ENCODE results near the gene TIE1. TPM values are rescaled to one million over a fixed set of nuclear protein-coding genes. Genes with fewer than 3 reads are reported as not detected.

TIE1 gene
- total RNA-seq, 4 donors from 2014 or later: 11.4 to 49.3 (median 30.2) TPM

DNA sequence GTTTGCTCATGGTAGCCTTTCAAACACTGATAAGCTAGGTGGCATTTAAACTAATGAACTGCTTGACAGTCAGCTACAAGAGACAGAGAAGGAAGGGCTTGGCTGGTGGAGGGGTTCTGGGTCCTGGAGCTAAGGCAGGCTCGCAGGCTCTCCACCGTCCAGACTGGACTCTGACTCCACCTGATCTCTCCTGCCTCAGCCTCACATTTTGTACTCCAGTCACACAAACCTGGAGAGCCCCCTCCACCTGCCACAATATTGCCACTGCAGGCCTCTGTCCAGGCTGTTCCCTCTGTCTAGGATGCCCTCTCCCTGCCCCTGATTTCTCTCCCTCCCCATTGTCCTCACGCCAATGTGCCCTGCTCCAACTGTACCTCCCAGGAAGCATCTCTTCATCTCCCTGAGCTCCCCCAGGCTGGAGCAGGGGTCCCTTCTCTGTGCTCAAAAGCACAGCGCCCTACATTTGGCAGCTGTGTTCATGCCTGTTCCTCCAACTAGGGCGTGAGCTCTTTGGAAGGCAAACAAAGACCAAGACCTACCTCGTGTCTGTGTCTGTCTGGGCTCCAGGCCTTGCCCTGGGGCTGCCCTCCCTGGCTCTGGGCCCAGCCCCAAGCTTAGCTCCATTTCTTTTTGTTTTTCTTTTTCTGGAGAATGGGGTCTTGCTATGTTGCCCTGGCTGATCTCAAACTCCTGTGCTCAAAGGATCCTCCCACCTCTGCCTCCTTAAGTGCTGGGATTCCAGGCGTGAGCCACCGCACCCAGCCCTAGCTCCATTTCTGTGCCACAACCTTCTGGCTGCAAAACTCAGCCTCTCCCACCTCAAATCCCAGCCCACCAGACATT lies 2.9 kb downstream of the TIE1 start:
- Histone ChIP-seq H3K9me3 (no peaks in the 10 kb centered on the region), H3K27ac (peak overlapping the region in 1 of 4 donors; percentile 13), H3K4me3 (peak overlapping the region in 1 of 2 donors; percentile 37), H3K4me1 (peaks cover 0 to 38% (median 0%) of the 10 kb centered on the region in 3 donors), H3K36me3 (no peaks in the 10 kb centered on the region), H3K27me3 (no peaks in the 10 kb centered on the region)
- ATAC-seq: no peak
- TF ChIP-seq POLR2A (IDR thresholded peaks at IDR 0.05): no peak
- no peak for TF ChIP-seq EP300 (IDR thresholded peaks at IDR 0.05)
- TF ChIP-seq, protein P1, sequence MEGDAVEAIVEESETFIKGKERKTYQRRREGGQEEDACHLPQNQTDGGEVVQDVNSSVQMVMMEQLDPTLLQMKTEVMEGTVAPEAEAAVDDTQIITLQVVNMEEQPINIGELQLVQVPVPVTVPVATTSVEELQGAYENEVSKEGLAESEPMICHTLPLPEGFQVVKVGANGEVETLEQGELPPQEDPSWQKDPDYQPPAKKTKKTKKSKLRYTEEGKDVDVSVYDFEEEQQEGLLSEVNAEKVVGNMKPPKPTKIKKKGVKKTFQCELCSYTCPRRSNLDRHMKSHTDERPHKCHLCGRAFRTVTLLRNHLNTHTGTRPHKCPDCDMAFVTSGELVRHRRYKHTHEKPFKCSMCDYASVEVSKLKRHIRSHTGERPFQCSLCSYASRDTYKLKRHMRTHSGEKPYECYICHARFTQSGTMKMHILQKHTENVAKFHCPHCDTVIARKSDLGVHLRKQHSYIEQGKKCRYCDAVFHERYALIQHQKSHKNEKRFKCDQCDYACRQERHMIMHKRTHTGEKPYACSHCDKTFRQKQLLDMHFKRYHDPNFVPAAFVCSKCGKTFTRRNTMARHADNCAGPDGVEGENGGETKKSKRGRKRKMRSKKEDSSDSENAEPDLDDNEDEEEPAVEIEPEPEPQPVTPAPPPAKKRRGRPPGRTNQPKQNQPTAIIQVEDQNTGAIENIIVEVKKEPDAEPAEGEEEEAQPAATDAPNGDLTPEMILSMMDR (IDR thresholded peaks at IDR 0.05): no peak
- TF ChIP-seq POLR2AphosphoS5 (IDR thresholded peaks at IDR 0.05): no peak
- WGBS, 2 donors (ENCODE audit: low coverage in 1 of 2): 43 to 53% methylated on average over 1 to 4 of the region's 8 CpGs

DNA sequence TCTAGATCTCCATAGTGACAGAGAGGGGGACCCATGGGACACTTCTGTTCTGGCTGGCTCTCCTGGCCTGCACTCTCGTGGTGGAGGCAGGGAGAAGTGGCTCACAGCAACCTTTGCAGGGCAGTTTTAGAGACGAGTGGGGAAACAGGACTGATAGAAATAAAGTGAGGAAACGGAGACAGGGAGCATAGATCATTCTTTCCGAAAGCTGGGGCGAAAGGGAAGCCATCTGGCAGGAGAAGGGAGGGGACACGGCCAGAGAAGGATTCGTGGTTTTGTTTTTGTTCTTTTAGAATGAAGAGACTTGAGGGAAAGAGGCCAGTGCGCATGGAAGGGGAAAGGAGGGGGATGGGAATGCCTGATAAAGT lies 3.5 kb downstream of the TIE1 start:
- 31 to 42% methylated on average over 6 to 8 of the region's 8 CpGs for WGBS, 2 donors (ENCODE audit: low coverage in 1 of 2)
- TF ChIP-seq EP300 (IDR thresholded peaks at IDR 0.05) (no peak), POLR2AphosphoS5 (IDR thresholded peaks at IDR 0.05) (no peak), POLR2A (IDR thresholded peaks at IDR 0.05) (no peak)
- TF ChIP-seq, protein P1 (IDR thresholded peaks at IDR 0.05): no peak
- Histone ChIP-seq H3K27me3 (no peaks in the 10 kb centered on the region), H3K9me3 (no peaks in the 10 kb centered on the region), H3K4me1 (peaks cover 0 to 36% (median 0%) of the 10 kb centered on the region in 3 donors), H3K36me3 (no peaks in the 10 kb centered on the region), H3K27ac (peak overlapping the region in 1 of 4 donors; percentile 13), H3K4me3 (peak overlapping the region in 1 of 2 donors; percentile 37)
- ATAC-seq: no peak

DNA sequence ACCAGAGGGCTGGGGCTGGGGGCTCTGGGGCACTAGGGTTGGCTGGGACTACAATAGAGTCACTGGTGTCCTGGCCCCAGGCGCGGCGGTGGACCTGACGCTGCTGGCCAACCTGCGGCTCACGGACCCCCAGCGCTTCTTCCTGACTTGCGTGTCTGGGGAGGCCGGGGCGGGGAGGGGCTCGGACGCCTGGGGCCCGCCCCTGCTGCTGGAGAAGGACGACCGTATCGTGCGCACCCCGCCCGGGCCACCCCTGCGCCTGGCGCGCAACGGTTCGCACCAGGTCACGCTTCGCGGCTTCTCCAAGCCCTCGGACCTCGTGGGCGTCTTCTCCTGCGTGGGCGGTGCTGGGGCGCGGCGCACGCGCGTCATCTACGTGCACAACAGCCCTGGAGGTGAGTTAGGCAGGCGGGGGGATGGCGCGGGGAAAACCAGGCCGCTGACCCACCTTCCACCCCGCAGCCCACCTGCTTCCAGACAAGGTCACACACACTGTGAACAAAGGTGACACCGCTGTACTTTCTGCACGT lies 4.1 kb downstream of the TIE1 start:
- no peak for ATAC-seq
- Histone ChIP-seq H3K4me3 (peak overlapping the region in 1 of 2 donors; percentile 37), H3K36me3 (no peaks in the 10 kb centered on the region), H3K27me3 (no peaks in the 10 kb centered on the region), H3K4me1 (peaks cover 0 to 31% (median 0%) of the 10 kb centered on the region in 3 donors), H3K9me3 (no peaks in the 10 kb centered on the region), H3K27ac (no peak overlapping the region)
- no CpG with 5 or more reads among the region's 46 CpGs for WGBS, 2 donors (ENCODE audit: low coverage in 1 of 2)
- TF ChIP-seq EP300 (IDR thresholded peaks at IDR 0.05) (no peak), POLR2AphosphoS5 (IDR thresholded peaks at IDR 0.05) (no peak), POLR2A (IDR thresholded peaks at IDR 0.05) (no peak)
- TF ChIP-seq, protein P1 (IDR thresholded peaks at IDR 0.05): no peak

DNA sequence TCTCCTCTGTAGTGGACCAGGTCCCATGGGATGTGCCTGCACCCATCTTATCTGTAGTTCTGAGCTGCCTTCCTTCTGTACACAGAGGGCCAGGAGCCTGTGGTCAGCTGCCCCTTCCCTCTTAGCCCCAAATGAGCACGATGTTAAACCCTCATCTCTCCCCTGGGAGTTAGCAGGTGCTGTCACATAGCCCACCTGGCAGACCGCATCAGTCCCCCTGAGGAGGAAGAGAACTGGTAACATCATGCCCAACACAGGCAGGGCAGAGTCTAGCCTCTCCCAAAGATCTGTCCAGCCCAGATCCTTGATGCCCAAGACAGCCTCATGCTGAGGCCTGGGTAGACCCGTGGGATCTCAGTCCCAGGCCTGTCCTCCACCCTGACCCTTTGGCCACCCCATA lies 4.7 kb downstream of the TIE1 start:
- ATAC-seq: no peak
- Histone ChIP-seq H3K27me3 (no peaks in the 10 kb centered on the region), H3K36me3 (no peaks in the 10 kb centered on the region), H3K9me3 (no peaks in the 10 kb centered on the region), H3K27ac (no peak overlapping the region), H3K4me3 (no peak overlapping the region), H3K4me1 (peaks cover 0 to 27% (median 0%) of the 10 kb centered on the region in 3 donors)
- TF ChIP-seq POLR2AphosphoS5 (IDR thresholded peaks at IDR 0.05) (no peak), EP300 (IDR thresholded peaks at IDR 0.05) (no peak), POLR2A (IDR thresholded peaks at IDR 0.05) (no peak)
- TF ChIP-seq, protein P1 (IDR thresholded peaks at IDR 0.05): no peak
- no CpG with 5 or more reads among the region's 3 CpGs for WGBS, 2 donors (ENCODE audit: low coverage in 1 of 2)

Data from gastroesophageal sphincter (tissue), 4 donors.